Lung (tissue), 16 donors: ENCODE results near the gene MOGAT1. TPM values are rescaled to one million over a fixed set of nuclear protein-coding genes. Genes with fewer than 3 reads are reported as not detected.
A peak's percentile ranks its signal among the peaks of the same experiment; 100 is the strongest.

Experiments used
- ATAC-seq: fragments of 200-7000 bp; cut with Tn5 transposase; one replicate; pipeline ENCODE4 v1.9.1; 2020; ENCODE audit warnings: moderate number of reproducible peaks; ENCODE audit not compliant: insufficient read depth, low FRiP score
- DNase-seq, 3 donors: peaks; one replicate each; pipeline ENCODE4 v3.0.0-alpha.2; 2013 to 2017
- H3K27ac ChIP-seq, 2 donors: one replicate each; pipeline ENCODE4 v1.5.1; 2013; ENCODE audit warnings: mild to moderate bottlenecking in 2 of 2, moderate library complexity in 2 of 2, control low read depth in 1 of 2, inconsistent platforms in 1 of 2, low read depth in 1 of 2, low read length in 1 of 2
- H3K27me3 ChIP-seq, 3 donors: one replicate each; pipeline ENCODE4 v1.5.1; 2013; ENCODE audit warnings: low read length in 2 of 3; ENCODE audit not compliant: control insufficient read depth in 3 of 3, insufficient read depth in 3 of 3
- H3K36me3 ChIP-seq, 4 donors: one replicate each; pipeline ENCODE4 v1.5.1; 2013; ENCODE audit warnings: low read length in 4 of 4, mild to moderate bottlenecking in 1 of 4, moderate library complexity in 1 of 4; ENCODE audit not compliant: control insufficient read depth in 4 of 4, insufficient read depth in 4 of 4
- H3K4me1 ChIP-seq, 5 donors: one replicate each; pipeline ENCODE4 v1.5.1; 2013; ENCODE audit warnings: low read length in 5 of 5, mild to moderate bottlenecking in 2 of 5, moderate library complexity in 1 of 5; ENCODE audit not compliant: control insufficient read depth in 5 of 5, insufficient read depth in 5 of 5
- H3K4me3 ChIP-seq: one replicate; pipeline ENCODE4 v1.5.1; 2013; ENCODE audit warnings: mild to moderate bottlenecking, control low read depth, moderate library complexity
- H3K9ac ChIP-seq, 2 donors: one replicate each; pipeline ENCODE4 v1.5.1; 2013; ENCODE audit warnings: low read length in 2 of 2, control low read depth in 1 of 2; ENCODE audit not compliant: insufficient read depth in 1 of 2
- H3K9me3 ChIP-seq, 4 donors: one replicate each; pipeline ENCODE4 v1.5.1; 2013; ENCODE audit warnings: low read length in 3 of 4, mild to moderate bottlenecking in 1 of 4, moderate library complexity in 1 of 4; ENCODE audit not compliant: control insufficient read depth in 4 of 4, insufficient read depth in 3 of 4
- CTCF ChIP-seq: IDR thresholded peaks from 2 replicates; pipeline ENCODE4 v1.5.1; 2012; ENCODE audit warnings: mild to moderate bottlenecking; ENCODE audit errors: control extremely low read depth, extremely low read depth
- WGBS, 2 donors: extraction: QIAGEN DNeasy Blood & Tissue Kit; methylation state at CpG; one replicate each; pipeline ENCODE4 v1.1.7; 2013; 5-methylcytosine and 5-hydroxymethylcytosine counted together
- long read RNA-seq, 5 donors: transcript quantifications; one replicate each; lab custom pipeline, GENCODE V29; 2026
- polyA plus RNA-seq, 2 donors: library from polyadenylated mRNA; stranded (reverse); fragments of 200-250 nt; gene quantifications; one replicate each; pipeline ENCODE4 v1.2.1, GENCODE V29; 2013
- total RNA-seq, 2 donors: library from RNA; depleted of rRNA in 1 of 2; stranded (reverse); fragments of >200 nt in 1 of 2; gene quantifications; one replicate each; pipeline ENCODE4 v1.2.1, GENCODE V29; 2014 to 2021
- donor health status: control.
- donor health status: control.
- donor health status: Bipolar disorder and iron deficiency.
- donor health status: healthy.
- donor health status: DM: yes; HTN: yes; CAD: no.

The MOGAT1 gene
- 1 to 10 TPM in 1 of 2 donors, not detected in 1; 1.7 TPM for total RNA-seq
- under 1 TPM; 0.08 to 0.18 TPM for polyA plus RNA-seq
- long read RNA-seq, donor 1, result 0 reads
- long read RNA-seq, donor 2, result 0 reads
- long read RNA-seq, donor 3, result 0 reads
- long read RNA-seq, donor 4, result 0 reads
- long read RNA-seq, donor 5, result 0 reads

- DNase-seq, result peak; percentile 26 to 59 (median 46)
- peaks cover 0 to 21% (median 19%) of the 10 kb centered on the region in 3 donors for H3K27me3 ChIP-seq
- no peak within 1 kb of the TSS for H3K9ac ChIP-seq
- peak within 1 kb of the TSS; percentile 43 for H3K4me3 ChIP-seq
- 2 to 3% methylated on average over 60 to 66 of the region's 66 CpGs for WGBS, 2 donors
- H3K4me1 ChIP-seq, result peaks cover 0 to 10% (median 0%) of the 10 kb centered on the region in 5 donors
- peak; percentile 71 for ATAC-seq
- no peak for TF ChIP-seq CTCF
- H3K36me3 ChIP-seq, result no peaks in the 10 kb centered on the region
- peak within 1 kb of the TSS in 1 of 2 donors; percentile 14 for H3K27ac ChIP-seq
- H3K9me3 ChIP-seq, result no peaks in the 10 kb centered on the region
Measured at GRCh38 chr2:222671259-222672067, at the start of gene MOGAT1. TSS of gene MOGAT1 (plus strand) at chr2:222671658. CDS start at chr2:222671786, 128 bp downstream.

GRCh38 chr2:222621893-222622292 lies 49.6 kb upstream of the MOGAT1 start:
- Histone ChIP-seq H3K36me3 (peaks cover 12 to 40% (median 17%) of the 10 kb centered on the region in 4 donors), H3K9ac (no peak overlapping the region), H3K9me3 (no peaks in the 10 kb centered on the region), H3K4me1 (no peaks in the 10 kb centered on the region), H3K4me3 (no peak overlapping the region), H3K27me3 (no peaks in the 10 kb centered on the region), H3K27ac (peak overlapping the region in 1 of 2 donors; percentile 24)
- no peak for TF ChIP-seq CTCF
- DNase-seq, result no peak
- no peak for ATAC-seq
- WGBS, 2 donors, result 87 to 92% methylated on average over 4 of the region's 4 CpGs

GRCh38 chr2:222622910-222623309 lies 48.5 kb upstream of the MOGAT1 start:
- H3K36me3 ChIP-seq, result peaks cover 13 to 44% (median 18%) of the 10 kb centered on the region in 4 donors
- no peaks in the 10 kb centered on the region for H3K9me3 ChIP-seq
- H3K27ac ChIP-seq, result no peak overlapping the region
- no peak overlapping the region for H3K9ac ChIP-seq
- ATAC-seq (no peak), DNase-seq (no peak)
- no peak for TF ChIP-seq CTCF
- no peak overlapping the region for H3K4me3 ChIP-seq
- H3K4me1 ChIP-seq, result no peaks in the 10 kb centered on the region
- 57 to 72% methylated on average over 2 of the region's 2 CpGs for WGBS, 2 donors
- H3K27me3 ChIP-seq, result no peaks in the 10 kb centered on the region
